ENCODE data around the gene CFD.

Gene CFD

DNA sequence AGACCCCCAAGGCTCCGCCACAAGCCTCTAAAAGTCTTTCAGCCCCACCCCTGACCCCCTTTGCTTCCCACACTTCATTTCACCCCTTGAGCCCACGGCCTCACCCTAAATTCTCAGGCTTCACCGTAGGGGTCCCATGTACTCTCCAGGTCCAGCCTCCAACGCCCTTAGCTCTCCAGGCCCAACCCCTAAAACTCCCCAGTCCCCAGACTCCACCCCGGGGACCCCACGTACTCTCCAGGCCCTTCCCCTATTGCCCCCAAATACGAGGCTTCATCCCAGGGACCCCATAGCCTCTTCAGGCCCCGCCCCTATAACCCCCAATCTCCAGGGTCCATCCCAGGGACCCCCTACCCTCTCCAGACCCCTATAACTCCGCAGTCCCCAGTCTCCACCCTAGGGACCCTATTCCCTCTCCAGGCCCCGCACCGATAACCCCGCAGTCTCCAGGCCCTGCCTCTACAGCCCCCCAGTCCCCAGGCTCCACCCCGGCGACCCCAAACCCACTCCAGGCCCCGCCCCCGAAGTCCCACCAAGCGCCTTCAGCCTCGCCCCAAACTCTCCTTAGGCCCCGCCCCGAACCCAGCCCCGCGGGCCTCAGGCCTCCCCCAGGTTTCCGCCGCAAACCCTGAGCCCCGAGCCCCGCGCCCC is 32.9 kb downstream of the CFD start:
- no peak for DNase-seq

- peak; percentile 94 for DNase-seq
Measured at GRCh38 chr19:892894-893689, 33.6 kb downstream of the CFD start, which contains the start of the genes MED16 and RNU6-9. TSS of gene MED16 (minus strand) at chr19:893187. CDS start at chr19:891131, 2,056 bp downstream. TSS of gene RNU6-9 (plus strand) at chr19:893484.

GRCh38 chr19:896434-896833 is 37.0 kb downstream of the CFD start:
- DNase-seq, result no peak

- no peak for DNase-seq
Measured at GRCh38 chr19:896999-897398, 37.5 kb downstream of the CFD start.

GRCh38 chr19:897442-898039 is 38.1 kb downstream of the CFD start:
- no peak for DNase-seq

GRCh38 chr19:898663-899062 is 39.2 kb downstream of the CFD start:
- DNase-seq, result peak; percentile 49

GRCh38 chr19:899336-900042 is 40.0 kb downstream of the CFD start:
- DNase-seq, result no peak

- DNase-seq, result no peak
Measured at GRCh38 chr19:900043-900301, 40.5 kb downstream of the CFD start.

- DNase-seq, result peak; percentile 65
Measured at GRCh38 chr19:900302-901111, 41.0 kb downstream of the CFD start.

DNA sequence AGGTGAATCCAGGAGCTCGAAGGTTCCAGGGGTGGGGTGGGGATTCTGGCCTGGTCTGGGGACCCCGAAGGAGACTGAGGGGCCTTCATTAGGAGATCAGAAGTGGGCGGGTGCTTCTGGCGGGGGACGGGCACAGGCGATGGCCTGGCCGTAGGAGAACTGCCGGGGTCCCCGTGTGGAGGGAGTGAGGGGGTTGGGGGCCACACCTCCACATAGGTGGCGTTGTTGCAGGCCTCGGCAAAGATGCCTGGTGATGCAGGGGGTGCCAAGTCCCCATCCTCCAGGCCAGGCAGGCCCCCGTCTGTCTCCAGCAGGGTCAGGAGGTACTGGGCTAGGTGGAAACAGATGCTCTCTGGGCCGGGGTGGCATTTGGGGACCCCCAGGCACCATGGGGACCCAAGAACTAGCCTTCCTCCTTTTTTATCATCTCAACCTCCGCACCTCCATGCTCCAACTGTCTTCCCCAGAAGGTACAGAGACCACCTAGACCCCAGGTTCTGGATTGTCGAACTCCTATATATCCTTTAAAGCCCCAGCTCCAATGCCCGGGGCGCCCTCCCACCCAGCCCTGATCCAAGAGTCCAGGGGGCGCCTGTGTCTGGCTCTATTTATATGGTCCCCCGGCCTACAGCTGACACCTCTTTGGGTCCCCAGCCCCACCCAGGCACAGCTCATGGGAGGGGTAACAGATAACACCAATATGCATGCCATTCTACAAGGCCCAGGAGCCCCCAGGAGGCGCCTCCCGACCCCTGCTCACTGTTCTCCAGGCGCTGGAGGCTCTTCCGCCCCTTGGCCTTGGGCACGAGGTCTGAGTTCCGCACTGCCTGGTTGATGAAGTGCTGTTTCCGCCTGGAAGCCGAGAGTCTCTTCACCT is 42.0 kb downstream of the CFD start:
- no peak for DNase-seq

GRCh38 chr19:902093-902370 is 42.6 kb downstream of the CFD start:
- no peak for DNase-seq

DNA sequence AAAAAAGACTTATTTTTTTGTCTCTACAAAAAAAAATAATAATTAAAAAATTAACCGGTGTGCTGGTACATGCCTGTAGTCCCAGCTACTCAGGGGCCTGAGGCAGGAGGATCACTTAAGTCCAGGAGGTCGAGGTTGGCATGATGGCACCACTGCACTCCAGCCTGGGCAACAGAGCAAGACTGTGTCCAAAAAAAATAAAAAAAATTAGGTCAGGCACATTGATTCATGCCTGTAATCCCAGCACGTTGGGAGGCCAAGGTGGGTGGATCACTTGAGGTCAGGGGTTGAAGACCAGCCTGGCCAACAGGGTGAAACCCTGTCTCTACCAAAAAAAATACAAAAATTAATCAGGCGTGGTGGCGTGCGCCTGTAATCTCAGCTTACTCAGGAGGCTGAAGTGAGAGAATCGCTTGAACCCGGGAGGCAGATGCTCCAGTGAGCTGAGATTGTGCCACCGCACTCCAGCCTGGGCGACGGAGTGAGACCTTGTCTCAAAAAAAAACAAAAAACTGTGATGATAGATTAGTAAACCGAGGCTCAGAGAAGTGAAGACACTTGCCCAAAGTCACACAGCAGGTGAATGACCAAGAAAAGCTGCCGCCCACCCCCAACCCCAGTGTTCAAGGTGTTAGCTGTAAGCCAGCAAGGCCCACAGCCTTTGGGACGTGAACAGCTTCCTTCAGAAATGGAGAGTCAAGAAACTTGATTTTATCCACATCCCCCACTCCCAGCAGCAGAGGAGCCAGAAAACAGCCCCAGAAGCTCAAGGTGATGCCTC is 43.2 kb downstream of the CFD start:
- no peak for DNase-seq

DNA sequence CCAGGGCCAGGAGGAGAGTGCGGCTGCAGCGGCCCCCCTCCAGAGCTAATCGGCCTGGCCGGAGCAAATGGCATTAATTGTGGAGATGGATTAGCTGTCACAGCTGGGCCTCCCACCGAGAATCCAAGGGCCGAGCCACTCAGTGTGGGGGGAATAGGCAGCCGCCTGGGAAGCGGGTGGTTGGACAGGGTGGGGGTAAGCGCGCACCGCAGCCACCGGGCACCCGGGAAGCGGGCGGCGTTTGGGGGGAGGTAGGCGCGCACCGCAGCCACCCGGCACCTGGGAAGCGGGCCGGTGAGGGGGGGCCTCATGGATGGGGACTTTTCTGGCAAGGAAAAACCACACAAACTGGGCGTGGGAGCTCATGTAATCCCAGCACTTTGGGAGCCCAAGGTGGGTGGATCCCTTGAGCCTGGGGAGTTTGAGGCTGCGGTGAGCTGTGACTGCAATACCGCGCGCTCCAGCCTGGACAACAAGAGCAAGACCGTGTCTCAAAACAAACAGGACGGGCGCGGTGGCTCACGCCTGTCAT is 43.9 kb downstream of the CFD start:
- DNase-seq, result no peak

DNA sequence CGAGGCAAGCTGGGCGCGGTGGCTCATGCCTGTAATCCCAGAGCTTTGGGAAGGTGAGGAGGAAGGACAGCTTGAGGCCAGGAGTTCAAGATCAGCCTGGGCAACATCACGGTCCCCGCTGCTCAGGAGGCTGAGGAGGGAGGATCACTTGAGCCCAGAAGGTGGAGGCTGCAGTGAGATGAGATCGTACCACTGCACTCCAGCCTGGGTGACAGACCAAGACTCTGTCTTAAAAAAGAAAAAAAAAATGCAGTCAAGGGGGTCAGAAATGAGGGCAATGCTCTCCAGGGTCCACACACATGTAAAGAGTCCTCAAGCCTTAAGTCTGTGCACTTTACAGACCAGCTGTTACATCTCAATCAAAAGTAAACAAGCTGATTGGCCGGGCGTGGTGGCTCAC is 45.1 kb downstream of the CFD start:
- DNase-seq, result no peak

DNA sequence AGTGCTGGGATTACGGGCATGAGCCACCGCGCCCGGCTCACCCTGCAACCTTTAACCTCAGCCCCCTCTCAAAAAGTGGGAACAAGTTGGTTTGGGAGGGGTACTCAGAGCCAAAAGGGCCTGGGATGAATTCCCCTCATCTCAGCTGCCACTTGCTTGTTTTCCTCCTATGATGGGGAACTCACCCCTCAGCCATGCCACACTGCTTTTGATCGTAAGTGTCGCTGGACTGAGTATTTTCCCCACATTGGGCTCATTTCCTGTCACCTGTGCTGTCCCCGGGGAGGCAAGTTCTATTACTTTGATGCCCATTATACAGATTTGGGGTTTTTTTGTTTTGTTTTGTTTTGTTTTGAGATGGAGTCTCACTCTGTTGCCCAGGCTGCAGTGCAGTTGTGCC is 47.0 kb downstream of the CFD start:
- DNase-seq, result peak; percentile 62

DNA sequence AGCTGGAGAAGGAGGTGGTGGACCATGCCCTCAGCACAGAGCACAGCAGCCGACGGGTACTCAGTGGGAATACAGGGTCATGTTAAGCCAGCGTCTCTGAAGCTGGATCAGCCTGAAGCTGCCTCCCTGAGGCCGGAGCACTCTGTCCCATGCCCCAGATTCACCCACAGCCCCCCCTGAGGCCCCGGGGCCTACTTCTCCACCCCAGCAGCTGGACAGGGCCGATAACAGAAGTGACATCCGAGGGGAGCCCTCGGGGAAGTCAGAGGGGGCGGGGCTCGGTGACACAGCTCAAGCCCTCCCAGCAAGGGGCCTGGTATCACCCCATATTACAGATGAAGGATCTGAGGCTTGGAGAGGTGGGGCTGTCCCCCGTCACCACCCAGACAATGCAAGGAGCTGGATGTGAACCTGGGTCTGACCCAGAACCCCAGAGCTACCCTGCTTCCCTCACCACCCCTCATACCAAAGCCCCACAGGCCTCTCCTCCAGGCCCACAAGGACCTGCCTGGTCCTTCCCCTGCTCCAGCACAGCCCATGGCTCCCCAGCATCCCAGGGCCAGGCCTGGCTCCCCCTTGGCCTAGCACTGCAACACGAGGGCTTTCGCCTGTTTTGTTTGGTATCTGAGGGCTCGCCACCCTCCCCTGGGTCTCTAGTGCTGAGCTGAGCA is 47.9 kb downstream of the CFD start:
- DNase-seq, result peak; percentile 48

- DNase-seq, result no peak
Measured at GRCh38 chr19:911197-912033, 52.0 kb downstream of the CFD start.

DNA sequence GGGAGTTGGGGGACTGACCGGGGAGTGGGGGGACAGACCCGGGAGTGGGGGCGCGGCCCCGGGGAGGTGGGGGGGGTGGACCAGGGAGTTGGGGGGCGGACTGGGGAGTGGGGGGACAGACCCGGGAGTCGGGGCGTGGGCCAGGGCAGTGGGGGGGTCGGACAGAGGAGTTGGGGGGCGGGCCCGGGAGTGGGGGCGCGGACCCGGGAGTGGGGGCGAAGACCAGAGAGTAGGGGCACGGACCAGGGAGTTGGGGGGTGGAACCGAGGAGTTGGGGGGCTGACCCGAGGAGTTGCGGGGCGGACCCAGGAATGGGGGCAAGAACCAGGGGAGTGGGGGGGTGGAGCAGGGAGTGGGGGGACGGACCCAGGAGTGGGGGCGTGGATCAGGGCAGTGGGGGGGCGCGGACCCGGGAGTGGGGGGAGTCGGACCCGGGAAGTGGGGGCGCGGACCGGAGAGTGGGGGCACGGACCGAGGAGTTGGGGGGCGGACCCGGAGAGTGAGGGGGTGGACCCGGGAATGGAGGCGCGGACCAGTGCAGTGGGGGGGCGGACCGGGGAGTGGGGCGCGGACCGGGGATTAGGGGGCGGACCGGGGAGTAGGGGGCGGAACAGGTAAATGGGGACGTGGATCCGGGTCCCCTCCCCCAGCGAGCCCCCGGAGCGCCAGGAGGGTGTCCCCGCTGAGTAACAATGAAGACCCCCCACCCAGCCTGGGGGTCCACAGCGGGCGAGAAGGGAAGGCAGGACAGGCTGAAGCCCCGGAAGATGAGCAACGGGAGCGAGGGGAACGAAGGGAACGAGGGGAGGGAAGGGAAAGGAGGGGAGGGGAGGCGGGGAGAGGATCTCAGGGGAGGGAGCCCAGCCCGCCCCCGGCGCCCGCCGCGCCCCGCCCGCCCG is 53.0 kb downstream of the CFD start:
- DNase-seq, result peak; percentile 58
